IMR-90 (cell line): ENCODE data around the gene RNF212B.

ENCODE experiments used
- CEBPB ChIP-seq: IDR thresholded peaks from 2 replicates; pipeline ENCODE4 v1.6.1; 2012; ENCODE audit warnings: low read depth, low read length, improper control_type of control experiment
- POLR2A ChIP-seq: IDR thresholded peaks from 2 replicates; pipeline ENCODE4 v1.6.1; 2012; ENCODE audit warnings: mild to moderate bottlenecking, low read depth, low read length

- no peak for TF ChIP-seq POLR2A
- no peak for TF ChIP-seq CEBPB
These were observed 21.7 kb downstream of the RNF212B start for GRCh38 chr14:23259426-23259825.
